T-helper 2 cell treated with Interferon-gamma antibody and Interleukin-4, amounts not matched to agents 100 ng/mL and 5 ng/mL, for 36 hours (primary cell): ENCODE results near the gene NUDC. TPM values are rescaled to one million over a fixed set of nuclear protein-coding genes. Genes with fewer than 3 reads are reported as not detected.
"Not testable (repeated sequence)": the region's sequence is repeated elsewhere in the genome, so short reads cannot be mapped to it uniquely, and the experiment has no call there.

ENCODE experiments used
- intact Hi-C: fragments of 100-400 bp; cut with micrococcal nuclease; formaldehyde crosslinking; loops from one replicate; pipeline ENCODE4 v1.15.1; 2023
- total RNA-seq: library from RNA; stranded (reverse); gene quantifications from 2 replicates; pipeline ENCODE4 v1.2.3, GENCODE V29; 2022

NUDC gene
- total RNA-seq, 1 donor from 2014 or later, result 91.4 TPM

DNA sequence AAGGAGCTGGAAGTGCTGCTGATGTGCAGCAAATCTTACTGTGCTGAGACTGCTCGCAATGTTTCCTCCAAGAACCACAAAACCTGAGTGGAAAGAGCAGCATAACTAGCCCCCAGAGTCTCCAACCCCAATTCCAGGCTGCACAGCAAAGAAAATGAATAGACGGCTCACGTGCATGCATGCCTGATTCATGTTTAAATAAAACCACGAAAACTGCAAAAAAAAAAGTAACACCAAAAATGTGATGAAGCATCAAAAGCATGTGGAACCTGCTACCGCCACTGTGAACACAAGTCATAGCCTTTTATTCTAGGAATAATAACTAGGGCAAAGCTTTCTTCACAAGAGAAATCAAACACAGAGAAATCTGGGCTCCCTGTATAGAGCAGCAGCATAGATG, 62.3 kb downstream of the NUDC start:
- intact Hi-C loops, result no loop called here

- intact Hi-C loops, result no loop called here
Observed at GRCh38 chr1:26984291-26984690, 62.7 kb downstream of the NUDC start.

- intact Hi-C loops, result no loop called here
Observed at GRCh38 chr1:26986658-26987057, 65.1 kb downstream of the NUDC start.

GRCh38 chr1:26989403-26990109, 68.0 kb downstream of the NUDC start:
- intact Hi-C loops, result not testable (repeated sequence)

DNA sequence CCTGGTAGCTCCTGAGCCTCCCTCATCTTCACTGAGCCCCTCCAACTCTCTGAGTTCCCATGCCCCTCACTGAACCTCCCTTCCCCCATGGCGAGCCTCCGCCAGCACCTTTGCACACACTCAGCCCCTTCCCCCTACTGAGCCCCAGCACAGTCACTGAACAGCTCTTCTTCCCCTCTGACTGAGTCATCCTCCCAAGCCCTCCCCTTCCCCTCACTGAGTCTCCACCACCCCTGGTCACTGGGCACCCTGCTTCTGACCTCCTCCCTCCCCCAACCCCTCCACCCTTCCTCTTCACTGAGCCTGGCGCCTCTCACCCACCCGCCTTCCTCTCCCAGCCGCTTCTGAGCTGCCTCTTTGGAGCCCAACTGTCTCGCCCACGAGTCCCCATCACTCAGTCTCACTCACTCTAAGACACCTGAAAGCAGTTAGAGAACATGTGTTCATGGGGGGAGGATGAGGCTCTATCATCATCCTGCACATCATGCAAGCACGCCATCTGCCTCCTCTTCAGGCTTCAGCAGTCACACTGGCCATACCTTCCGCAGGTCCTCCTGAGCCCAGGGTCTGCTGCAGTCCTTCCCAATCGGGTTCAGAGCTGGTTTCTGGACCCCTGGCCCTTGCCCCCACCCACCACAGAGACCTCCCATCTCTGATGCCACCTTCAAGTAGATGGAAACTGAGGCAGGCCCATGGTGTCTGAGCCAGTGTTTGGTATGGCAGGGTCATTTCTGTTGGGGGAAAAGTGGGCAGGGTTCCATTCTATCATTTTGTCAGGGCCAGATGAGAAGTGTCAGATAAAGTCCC, 70.0 kb downstream of the NUDC start:
- intact Hi-C loops, result no loop called here

DNA sequence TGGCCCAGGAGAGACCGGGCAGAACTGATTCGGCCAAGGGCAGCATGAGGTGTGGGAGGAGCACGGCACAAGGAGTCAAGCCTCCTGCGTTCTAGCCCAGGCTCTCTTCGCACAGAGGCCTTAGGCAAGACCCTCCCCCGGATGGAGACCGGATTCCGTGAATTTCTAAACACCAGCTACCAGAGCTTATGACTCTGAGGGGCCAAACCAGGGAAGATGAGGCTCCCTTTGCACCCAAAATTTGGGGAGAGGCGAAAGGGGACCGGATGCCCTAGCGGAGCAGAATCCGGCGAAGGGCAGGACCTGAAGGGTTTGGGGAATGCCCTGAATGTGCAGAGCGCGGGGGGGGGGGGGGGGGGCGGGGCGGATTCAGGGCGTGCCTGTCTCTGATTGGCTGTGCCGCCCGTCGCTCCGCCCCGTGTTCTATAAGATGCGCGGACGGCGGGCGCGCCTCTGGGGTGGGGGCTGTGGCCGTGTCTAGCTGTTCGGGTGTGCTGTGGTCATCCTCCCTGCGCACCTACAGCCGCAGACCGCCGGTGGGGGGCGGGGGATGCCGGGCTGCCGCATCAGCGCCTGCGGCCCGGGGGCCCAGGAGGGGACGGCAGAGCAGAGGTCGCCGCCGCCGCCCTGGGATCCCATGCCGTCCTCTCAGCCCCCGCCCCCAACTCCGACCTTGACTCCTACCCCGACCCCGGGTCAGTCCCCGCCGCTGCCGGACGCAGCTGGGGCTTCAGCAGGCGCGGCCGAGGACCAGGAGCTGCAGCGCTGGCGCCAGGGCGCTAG, 71.9 kb downstream of the NUDC start, which contains the start of gene TRNP1:
TRNP1 (plus strand) TSS at position 456 of the 783 bp plus-strand sequence; CDS start at position 551, 95 bp downstream.
- intact Hi-C loops, result no loop called here

- intact Hi-C loops, result no loop called here
Observed at GRCh38 chr1:26994020-26994786, 72.7 kb downstream of the NUDC start.

DNA sequence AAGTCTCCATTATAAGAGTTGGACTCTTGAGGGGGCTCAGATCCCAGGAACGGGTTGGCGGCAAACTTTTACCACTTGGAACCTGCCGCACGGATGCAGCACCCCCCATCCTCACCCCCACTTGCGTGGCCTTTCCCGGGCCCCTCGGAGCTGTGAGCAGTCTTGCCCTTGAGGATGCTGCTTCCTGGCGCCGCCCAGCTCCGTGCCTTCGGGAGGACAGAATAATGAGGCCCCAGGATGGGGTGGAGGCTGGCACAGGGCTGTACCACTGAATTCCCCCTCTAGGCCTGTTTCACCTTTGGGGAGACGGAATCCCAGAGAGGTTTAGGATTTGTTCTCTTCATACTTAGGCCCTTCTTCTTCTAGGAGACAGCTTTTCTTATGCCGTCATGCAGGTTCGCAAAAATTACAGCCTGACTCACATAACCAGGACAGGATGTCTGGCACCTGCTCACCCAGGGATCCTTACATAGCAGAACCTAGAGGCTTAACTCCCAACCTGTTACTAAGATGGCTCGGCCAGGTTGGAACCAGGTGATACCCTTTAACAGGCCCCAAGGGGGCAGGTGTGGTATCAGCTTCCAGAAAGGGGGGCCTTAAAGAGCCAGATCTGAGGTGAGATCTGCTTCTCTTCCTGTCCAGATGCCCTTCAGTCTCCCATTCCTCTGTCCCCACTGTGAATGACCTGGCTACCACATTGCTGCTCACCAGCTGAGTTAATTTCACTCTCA, 73.4 kb downstream of the NUDC start:
- intact Hi-C loops, result no loop called here

- intact Hi-C loops, result no loop called here
Observed at GRCh38 chr1:26996024-26996423, 74.5 kb downstream of the NUDC start.

Other genes with a start within 250 kb of the NUDC start
- gene ARID1A, start 225.7 kb upstream of the NUDC start, total RNA-seq, result 135 and 138 TPM in 2 replicates
- 16.1 and 17.0 TPM in 2 replicates for gene PIGV, start 133.8 kb upstream of the NUDC start, total RNA-seq
- 47.1 and 52.5 TPM in 2 replicates for gene ZDHHC18, start 95.1 kb upstream of the NUDC start, total RNA-seq
- 1.1 and 1.5 TPM in 2 replicates for gene SFN, start 58.6 kb upstream of the NUDC start, total RNA-seq
- gene GPN2, start 31.5 kb upstream of the NUDC start, total RNA-seq, result 33.1 and 36.4 TPM in 2 replicates
- 13.9 and 15.8 TPM in 2 replicates for gene GPATCH3, start 21.3 kb upstream of the NUDC start, total RNA-seq
- not detected in 2 replicates for gene NR0B2, start 7.8 kb upstream of the NUDC start, total RNA-seq
- gene KDF1, start 38.7 kb downstream of the NUDC start, total RNA-seq, result not detected in 2 replicates
- 0.07 and 0.11 TPM in 2 replicates for gene TRNP1, start 71.9 kb downstream of the NUDC start, total RNA-seq
- gene TENT5B, start 91.1 kb downstream of the NUDC start, total RNA-seq, result not detected in 2 replicates
- gene SLC9A1, start 233.4 kb downstream of the NUDC start, total RNA-seq, result 24.6 and 25.4 TPM in 2 replicates